ENCODE results near the gene GOLGA6C. TPM values are rescaled to one million over a fixed set of nuclear protein-coding genes. Genes with fewer than 3 reads are reported as not detected.

The GOLGA6C gene
- total and polyA plus RNA-seq, 9 of the 15 experiments (the other 6 are each of a cell fraction or from before 2014, with no cell fraction given) = not detected

DNA sequence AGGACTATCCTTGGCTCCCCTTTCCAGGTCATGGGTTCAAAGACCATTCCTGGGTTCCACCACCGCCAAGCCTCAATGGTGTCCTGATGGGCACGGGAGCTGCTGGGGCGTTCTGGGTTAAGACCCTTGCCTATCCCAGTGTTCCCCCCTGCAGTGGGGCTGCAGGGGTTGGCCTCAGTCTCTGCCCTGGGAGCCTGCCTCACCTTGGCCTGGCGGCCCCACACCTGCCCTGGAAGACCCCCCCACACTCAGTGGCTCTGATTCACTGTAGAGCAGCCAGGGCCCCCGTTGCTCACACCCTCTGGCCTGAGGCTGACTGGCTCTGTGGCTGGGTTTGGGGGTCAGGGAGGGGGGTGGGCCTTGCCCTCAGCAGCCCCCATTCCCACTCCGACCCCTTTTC lies 34.4 kb upstream of the GOLGA6C start:
- peaks cover 0 to 7% of the 10 kb centered on the region in 2 experiments; a peak in 2 of 5 replicates for H3K4me1 ChIP-seq (replicated peaks in 1 of 2; ENCODE audit: control insufficient read depth in 2 of 2, insufficient read depth in 2 of 2, low read length in 2 of 2)
- ChIA-PET CTCF (ENCODE audit: low intra/inter-chr PET ratio) (no interaction called here), POLR2A (interaction anchor here (0.6 to 0.9 kb wide), 2 partner anchors 226 to 289 kb away, joined by 3 read pairs; no protein-coding TSS in a partner anchor)
- no peak overlapping the region for H3K9ac ChIP-seq (ENCODE audit: insufficient read depth in 1 of 2, low read depth in 2 of 2, low read length in 2 of 2)
- no peaks in the 10 kb centered on the region for H3K9me3 ChIP-seq (replicated peaks; ENCODE audit: control insufficient read depth, insufficient read depth, low read depth, low read length)
- 25% methylated on average over 4 of the region's 6 CpGs for WGBS (ENCODE audit: insufficient coverage, low coverage, missing lambda C conversion rate)
- no peaks in the 10 kb centered on the region for H3K79me2 ChIP-seq (ENCODE audit: control insufficient read depth, insufficient read depth, low read length)
- no peaks in the 10 kb centered on the region for H3K9me1 ChIP-seq (ENCODE audit: control insufficient read depth, insufficient read depth, low read length)
- H4K20me1 ChIP-seq (replicated peaks; ENCODE audit: control insufficient read depth, insufficient read depth, low read length) = no peaks in the 10 kb centered on the region
- H2AFZ ChIP-seq (ENCODE audit: low read depth, low read length) = no peak overlapping the region
- no peak overlapping the region for H3K4me2 ChIP-seq (ENCODE audit: insufficient read depth, low read length)
- no peak overlapping the region for H3K27ac ChIP-seq (ENCODE audit: extremely low read depth, low read depth, low read length)
- H3K36me3 ChIP-seq (ENCODE audit: control insufficient read depth, insufficient read depth, low read length) = no peaks in the 10 kb centered on the region
- FAIRE-seq = no peak
- no peak for DNase-seq (ENCODE audit: extremely low read depth in 1 of 4, low spot score in 3 of 4)
- TF ChIP-seq ZNF75A (CRISPR knock-in tag; IDR thresholded peaks at IDR 0.05) (no peak), ZNF146 (CRISPR knock-in tag; IDR thresholded peaks at IDR 0.05; ENCODE audit: unreplicated experiment) (no peak)
- in situ Hi-C loops (cut with MboI) (loop anchor here (5.0 kb wide), 1 partner anchor 84 kb away; no protein-coding TSS in a partner anchor), intact Hi-C loops (cut with micrococcal nuclease) (no loop called here)
- no peak for ATAC-seq
- H3K27me3 ChIP-seq (ENCODE audit: control insufficient read depth in 2 of 2, insufficient read depth in 2 of 2, low read length in 2 of 2) = peaks cover 21 to 52% of the 10 kb centered on the region in 2 experiments
- BruUV-seq (replicated peaks) = no TSS peak
- H3K4me3 ChIP-seq = no peak overlapping the region

- in situ Hi-C loops (cut with MboI) = loop anchor here (5.0 kb wide), 1 partner anchor 83 kb away; no protein-coding TSS in a partner anchor
- TF ChIP-seq, protein P1, sequence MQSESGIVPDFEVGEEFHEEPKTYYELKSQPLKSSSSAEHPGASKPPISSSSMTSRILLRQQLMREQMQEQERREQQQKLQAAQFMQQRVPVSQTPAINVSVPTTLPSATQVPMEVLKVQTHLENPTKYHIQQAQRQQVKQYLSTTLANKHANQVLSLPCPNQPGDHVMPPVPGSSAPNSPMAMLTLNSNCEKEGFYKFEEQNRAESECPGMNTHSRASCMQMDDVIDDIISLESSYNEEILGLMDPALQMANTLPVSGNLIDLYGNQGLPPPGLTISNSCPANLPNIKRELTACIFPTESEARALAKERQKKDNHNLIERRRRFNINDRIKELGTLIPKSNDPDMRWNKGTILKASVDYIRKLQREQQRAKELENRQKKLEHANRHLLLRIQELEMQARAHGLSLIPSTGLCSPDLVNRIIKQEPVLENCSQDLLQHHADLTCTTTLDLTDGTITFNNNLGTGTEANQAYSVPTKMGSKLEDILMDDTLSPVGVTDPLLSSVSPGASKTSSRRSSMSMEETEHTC (IDR thresholded peaks at IDR 0.05) = no peak
- no peak for TF ChIP-seq GABPB1 (CRISPR knock-in tag; IDR thresholded peaks at IDR 0.05)
- no peak for TF ChIP-seq DLX4 (CRISPR knock-in tag; IDR thresholded peaks at IDR 0.05)
- TF ChIP-seq FOXO4 (CRISPR knock-in tag; IDR thresholded peaks at IDR 0.05) = no peak
- no peak for TF ChIP-seq CHD1 (IDR thresholded peaks at IDR 0.05; ENCODE audit: low read length)
- no peak for TF ChIP-seq HDAC8 (tag; IDR thresholded peaks at IDR 0.05)
- no peak for TF ChIP-seq ASH1L (IDR thresholded peaks at IDR 0.05; ENCODE audit: borderline replicate concordance, low read depth, partially characterized antibody)
- TF ChIP-seq HNRNPL (IDR thresholded peaks at IDR 0.05; ENCODE audit: low read depth, low read length) = no peak
- no peak for TF ChIP-seq MAFK (IDR thresholded peaks at IDR 0.05; ENCODE audit: low read length)
- no peak for TF ChIP-seq CEBPB (tag; IDR thresholded peaks at IDR 0.05)
- TF ChIP-seq MED1 (CRISPR knock-in tag; IDR thresholded peaks at IDR 0.05; ENCODE audit: borderline replicate concordance) = no peak
- TF ChIP-seq FOXJ3 (CRISPR knock-in tag; IDR thresholded peaks at IDR 0.05) = no peak
- no peak for TF ChIP-seq MCM7 (IDR thresholded peaks at IDR 0.05)
These were observed 33.9 kb upstream of the GOLGA6C start for GRCh38 chr15:75224281-75224680.

More at GRCh38 chr15:75224281-75224680, 33.9 kb upstream of the GOLGA6C start:
- POLR2A ChIA-PET = interaction anchor here (0.8 to 0.9 kb wide), 2 partner anchors 10 to 290 kb away, joined by 3 to 4 read pairs; no protein-coding TSS in a partner anchor
- Histone ChIP-seq H2AFZ (ENCODE audit: low read depth, low read length) (no peak overlapping the region), H3K27me3 (ENCODE audit: control insufficient read depth in 2 of 2, insufficient read depth in 2 of 2, low read length in 2 of 2) (peaks cover 26 to 58% of the 10 kb centered on the region in 2 experiments), H3K9me1 (ENCODE audit: control insufficient read depth, insufficient read depth, low read length) (no peaks in the 10 kb centered on the region), H3K9me3 (replicated peaks; ENCODE audit: control insufficient read depth, insufficient read depth, low read depth, low read length) (no peaks in the 10 kb centered on the region), H3K4me1 (replicated peaks in 1 of 2; ENCODE audit: control insufficient read depth in 2 of 2, insufficient read depth in 2 of 2, low read length in 2 of 2) (peaks cover 0 to 10% of the 10 kb centered on the region in 2 experiments; a peak in 2 of 5 replicates), H3K27ac (ENCODE audit: extremely low read depth, low read depth, low read length) (no peak overlapping the region), H3K79me2 (ENCODE audit: control insufficient read depth, insufficient read depth, low read length) (no peaks in the 10 kb centered on the region), H3K4me2 (ENCODE audit: insufficient read depth, low read length) (no peak overlapping the region), H3K4me3 (no peak overlapping the region), H3K36me3 (ENCODE audit: control insufficient read depth, insufficient read depth, low read length) (no peaks in the 10 kb centered on the region), H4K20me1 (replicated peaks; ENCODE audit: control insufficient read depth, insufficient read depth, low read length) (no peaks in the 10 kb centered on the region), H3K9ac (ENCODE audit: insufficient read depth in 1 of 2, low read depth in 2 of 2, low read length in 2 of 2) (no peak overlapping the region; a peak in 1 of 4 replicates)
- CTCF ChIA-PET (ENCODE audit: low intra/inter-chr PET ratio) = no interaction called here
- DNase-seq (ENCODE audit: extremely low read depth in 1 of 4, low spot score in 3 of 4) (no peak), ATAC-seq (no peak), FAIRE-seq (no peak)
- 5% methylated on average over 12 of the region's 12 CpGs for WGBS (ENCODE audit: insufficient coverage, low coverage, missing lambda C conversion rate)
- no TSS peak for BruUV-seq (replicated peaks)
- intact Hi-C loops (cut with micrococcal nuclease) = no loop called here
